Ascending aorta (tissue), 2 donors: ENCODE results near the gene ZNF649. TPM values are rescaled to one million over a fixed set of nuclear protein-coding genes. Genes with fewer than 3 reads are reported as not detected.

ENCODE experiments used
- DNase-seq, 2 donors: peaks; one replicate each; pipeline ENCODE4 v3.0.0-alpha.2; 2019; ENCODE audit warnings: low spot score in 2 of 2
- H3K27ac ChIP-seq, 2 donors: fragments of 200-600 bp; sonication (generic); one replicate each; pipeline ENCODE4 v1.5.1; 2016 to 2017; ENCODE audit warnings: mild to moderate bottlenecking in 1 of 2
- H3K27me3 ChIP-seq: fragments of 200-600 bp; sonication (generic); one replicate; pipeline ENCODE4 v1.5.1; 2017
- H3K36me3 ChIP-seq, 2 donors: fragments of 200-600 bp; sonication (generic); one replicate each; pipeline ENCODE4 v1.5.1; 2016
- H3K4me1 ChIP-seq, 2 donors: fragments of 200-600 bp; sonication (generic); one replicate each; pipeline ENCODE4 v1.5.1; 2016 to 2017; ENCODE audit warnings: mild to moderate bottlenecking in 1 of 2
- H3K4me3 ChIP-seq, 2 donors: fragments of 200-600 bp; sonication (generic); one replicate each; pipeline ENCODE4 v1.5.1; 2016 to 2017; ENCODE audit warnings: mild to moderate bottlenecking in 1 of 2
- H3K9me3 ChIP-seq, 2 donors: fragments of 200-600 bp; sonication (generic); one replicate each; pipeline ENCODE4 v1.5.1; 2016
- CTCF ChIP-seq, 3 experiments: fragments of 200-600 bp in 2 of 3; fragments of 450-650 bp in 1 of 3; sonication (generic) in 2 of 3; IDR thresholded peaks; one replicate each; pipeline ENCODE4 v1.5.1; 2016 to 2019; ENCODE audit warnings: antibody characterized with exemption in 3 of 3, mild to moderate bottlenecking in 1 of 3, moderate library complexity in 1 of 3
- intact Hi-C: fragments of 100-400 bp; cut with DNase I; formaldehyde crosslinking; loops from one replicate; pipeline ENCODE4 v1.15.1; 2023
- total RNA-seq: library from RNA; depleted of rRNA; stranded (reverse); fragments of >200 nt; gene quantifications from one replicate; pipeline ENCODE4 v1.1.0, GENCODE V29; 2016

Gene ZNF649
- total RNA-seq, 1 donor from 2014 or later = 4.7 TPM

DNA sequence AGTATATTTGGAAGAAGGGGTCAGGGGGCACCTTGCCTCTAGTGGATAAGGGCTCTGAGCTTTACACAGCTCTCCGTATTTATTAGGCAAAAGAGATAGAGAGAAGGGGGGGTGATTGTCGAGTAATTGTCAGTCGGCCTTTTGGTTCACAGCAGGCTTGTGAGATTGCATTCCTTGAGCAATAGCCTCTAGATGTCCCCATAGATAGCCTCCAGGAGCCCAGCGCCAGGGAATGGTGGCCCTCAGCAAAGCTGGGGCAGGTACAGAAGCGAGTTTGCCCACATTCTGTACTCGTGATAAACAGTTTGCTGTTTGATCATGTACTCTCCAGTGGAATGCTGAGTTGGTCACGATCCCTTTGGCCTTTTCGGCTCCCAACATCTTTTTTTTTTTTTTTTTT, 27.1 kb upstream of the ZNF649 start:
- TF ChIP-seq CTCF (IDR thresholded peaks at IDR 0.05) = no peak

GRCh38 chr19:51927859-51928258, 23.0 kb upstream of the ZNF649 start:
- H3K4me1 ChIP-seq = peaks cover 0 to 6% of the 10 kb centered on the region in 2 donors
- intact Hi-C loops = loop anchor here (1.0 to 10.0 kb wide), 4 partner anchors 24 to 1947 kb away; partner anchors contain the start of genes ZNF350 and ZNF577
- H3K27ac ChIP-seq = no peak overlapping the region

More for the DNA sequence above, 27.1 kb upstream of the ZNF649 start:
- intact Hi-C loops = no loop called here
- Histone ChIP-seq H3K27me3 (no peaks in the 10 kb centered on the region), H3K27ac (no peak overlapping the region), H3K4me1 (peaks cover 0 to 6% of the 10 kb centered on the region in 2 donors), H3K9me3 (peaks cover 31 to 67% of the 10 kb centered on the region in 2 donors), H3K36me3 (peaks cover 71 to 75% of the 10 kb centered on the region in 2 donors), H3K4me3 (no peak overlapping the region)
- DNase-seq = no peak

DNA sequence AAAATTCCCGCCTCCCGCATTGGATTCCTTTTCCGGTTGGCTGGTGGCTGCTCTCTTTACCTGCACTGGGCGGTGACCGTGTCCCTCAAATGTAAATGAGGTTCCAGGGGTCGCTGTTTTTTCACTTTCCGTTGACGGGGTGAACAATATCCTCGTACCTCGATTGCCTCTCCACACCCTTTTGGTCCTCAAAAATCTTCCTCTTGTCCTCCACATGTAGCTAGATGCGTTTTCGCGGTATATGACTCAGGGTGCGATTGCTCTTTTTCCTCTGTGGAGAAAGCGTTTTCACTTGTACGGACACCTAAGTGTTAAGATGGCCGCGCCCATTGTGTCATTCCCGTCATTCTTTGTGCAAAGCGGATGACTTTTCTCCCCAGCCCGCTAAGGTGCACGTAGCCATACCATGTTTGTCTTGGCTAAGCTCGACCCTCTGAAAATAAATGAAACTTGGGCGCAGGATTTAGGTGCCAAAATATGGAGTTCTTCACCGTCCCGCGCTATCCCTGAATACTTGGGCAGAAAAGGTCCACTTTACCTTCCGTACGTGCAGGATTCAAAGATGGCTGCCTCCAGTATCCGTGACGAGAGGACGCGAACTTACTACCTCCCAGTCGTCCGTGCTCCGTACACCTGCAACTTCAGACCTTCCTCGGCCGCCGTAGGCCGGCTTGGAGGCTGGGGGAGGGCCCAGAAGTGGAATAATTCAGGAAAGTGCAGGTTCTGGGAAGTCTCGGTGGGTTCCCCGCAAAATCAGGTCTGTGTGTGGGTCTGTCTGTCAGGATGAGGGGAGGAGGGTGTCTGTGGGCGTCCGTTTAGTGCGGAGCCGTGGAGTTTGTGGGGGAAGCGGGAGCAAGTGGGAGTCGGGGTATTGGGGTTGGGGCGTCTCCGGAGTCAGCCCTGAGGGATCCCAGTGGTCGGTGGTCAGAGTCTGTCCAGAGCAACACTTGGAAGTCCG, 22.2 kb upstream of the ZNF649 start, which contains the start of gene ZNF613:
Gene ZNF613, plus strand, starts transcription at position 689 of the 958 bp plus-strand sequence. CDS start 8,749 bp downstream, outside the sequence.
- H3K4me3 ChIP-seq = peak within 1 kb of the TSS; percentile 81 to 87
- no peaks in the 10 kb centered on the region for H3K27me3 ChIP-seq
- TF ChIP-seq CTCF (IDR thresholded peaks at IDR 0.05) = peak in 2 of 3 experiments; percentile 29 to 44
- intact Hi-C loops = loop anchor here (1.0 to 10.0 kb wide), 4 partner anchors 23 to 1948 kb away; partner anchors contain the start of genes ZNF350 and ZNF577
- H3K9me3 ChIP-seq = peaks cover 14 to 44% of the 10 kb centered on the region in 2 donors
- H3K36me3 ChIP-seq = peaks cover 22 to 27% of the 10 kb centered on the region in 2 donors
- H3K4me1 ChIP-seq = peaks cover 0 to 6% of the 10 kb centered on the region in 2 donors
- peak; percentile 47 to 91 for DNase-seq
- peak within 1 kb of the TSS; percentile 70 to 71 for H3K27ac ChIP-seq

More at GRCh38 chr19:51927859-51928258, 23.0 kb upstream of the ZNF649 start:
- Histone ChIP-seq H3K4me3 (peak overlapping the region; percentile 81 to 87), H3K9me3 (peaks cover 13 to 44% of the 10 kb centered on the region in 2 donors), H3K27me3 (no peaks in the 10 kb centered on the region), H3K36me3 (peaks cover 30 to 35% of the 10 kb centered on the region in 2 donors)
- no peak for DNase-seq
- TF ChIP-seq CTCF (IDR thresholded peaks at IDR 0.05) = no peak

- peaks cover 16 to 20% of the 10 kb centered on the region in 2 donors for H3K36me3 ChIP-seq
- H3K4me3 ChIP-seq = peak overlapping the region; percentile 81 to 87
- intact Hi-C loops = loop anchor here (2.0 to 10.0 kb wide), 3 partner anchors 40 to 1948 kb away; partner anchors contain the start of genes ZNF350 and ZNF577
- peaks cover 16 to 44% of the 10 kb centered on the region in 2 donors for H3K9me3 ChIP-seq
- H3K27me3 ChIP-seq = no peaks in the 10 kb centered on the region
- peak overlapping the region; percentile 70 to 71 for H3K27ac ChIP-seq
- H3K4me1 ChIP-seq = peaks cover 0 to 6% of the 10 kb centered on the region in 2 donors
- DNase-seq = no peak
- no peak for TF ChIP-seq CTCF (IDR thresholded peaks at IDR 0.05)
These were observed 21.6 kb upstream of the ZNF649 start for GRCh38 chr19:51926426-51926783.

DNA sequence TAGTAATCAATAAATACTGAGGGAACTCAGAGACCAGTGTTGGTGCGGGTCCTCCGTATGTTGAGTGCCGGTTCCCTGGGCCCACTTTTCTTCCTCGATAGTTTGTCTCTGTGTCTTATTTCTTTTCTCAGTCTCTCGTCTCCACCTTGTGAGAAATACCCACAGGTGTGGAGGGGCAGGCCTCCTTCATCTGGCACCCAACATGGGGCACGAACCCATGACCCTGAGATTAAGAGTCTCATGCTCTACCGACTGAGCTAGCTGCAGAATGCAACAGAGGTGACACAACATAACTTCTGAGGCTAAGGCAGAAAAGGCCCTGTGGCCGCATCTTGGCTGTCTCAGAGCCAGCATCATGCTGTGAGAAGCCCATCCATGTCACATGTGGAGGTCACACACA, 17.1 kb upstream of the ZNF649 start:
- Histone ChIP-seq H3K27me3 (no peaks in the 10 kb centered on the region), H3K4me3 (no peak overlapping the region), H3K36me3 (no peaks in the 10 kb centered on the region), H3K27ac (no peak overlapping the region), H3K9me3 (peaks cover 43 to 55% of the 10 kb centered on the region in 2 donors), H3K4me1 (no peaks in the 10 kb centered on the region)
- intact Hi-C loops = loop anchor here (10.0 kb wide), 1 partner anchor 1953 kb away; no protein-coding TSS in a partner anchor
- no peak for DNase-seq
- TF ChIP-seq CTCF (IDR thresholded peaks at IDR 0.05) = no peak
